Stimulated activated naive CD4-positive, alpha-beta T cell treated with Interleukin-2 at 50 U/mL for 16 hours (primary cell): ENCODE data around the gene HEXD.
A peak's percentile ranks its signal among the peaks of the same experiment; 100 is the strongest.
"Not testable (repeated sequence)": the region's sequence is repeated elsewhere in the genome, so short reads cannot be mapped to it uniquely, and the experiment has no call there.

Source experiments
- DNase-seq: peaks from one replicate; lab custom pipeline; 2025; lab: John Stamatoyannopoulos, UW

The HEXD gene

GRCh38 chr17:82440991-82441627 is 23.0 kb downstream of the HEXD start:
- no peak for DNase-seq

- DNase-seq = no peak
Observed at GRCh38 chr17:82441691-82442487, 23.7 kb downstream of the HEXD start.

GRCh38 chr17:82442643-82443464 is 24.7 kb downstream of the HEXD start:
- no peak for DNase-seq

- DNase-seq = no peak
Observed at GRCh38 chr17:82443465-82444283, 25.5 kb downstream of the HEXD start.

DNA sequence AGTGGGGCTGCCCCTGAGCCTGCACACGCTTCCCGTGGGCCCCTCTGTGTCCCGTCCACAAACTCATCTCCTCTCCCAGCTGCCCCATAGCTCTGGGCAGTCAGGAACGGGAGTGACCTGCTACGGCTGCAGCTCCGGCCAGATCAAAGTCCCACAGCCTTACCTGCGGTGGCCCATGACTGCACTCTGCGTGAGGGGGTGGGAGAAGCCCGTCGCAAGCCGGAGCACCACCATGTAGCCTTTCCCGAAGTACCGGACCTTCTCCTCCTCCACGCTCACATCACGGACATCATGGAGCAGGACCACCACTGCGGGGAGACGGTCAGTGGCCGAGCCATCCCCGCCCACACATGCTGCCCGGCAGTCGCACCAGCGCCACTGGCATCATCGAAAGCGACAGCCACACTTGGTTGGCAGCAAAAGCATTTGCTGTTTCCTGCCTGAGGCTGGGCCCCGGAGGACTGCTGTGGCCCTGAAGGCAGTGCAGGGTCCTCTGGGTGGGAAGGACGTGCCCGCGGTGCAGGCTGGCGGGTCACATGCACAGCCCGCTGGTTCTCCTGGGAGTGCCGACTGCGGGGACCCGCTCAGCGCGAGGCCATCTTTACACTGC is 26.2 kb downstream of the HEXD start:
- DNase-seq = no peak

GRCh38 chr17:82444941-82445521 is 26.9 kb downstream of the HEXD start:
- DNase-seq = no peak

DNA sequence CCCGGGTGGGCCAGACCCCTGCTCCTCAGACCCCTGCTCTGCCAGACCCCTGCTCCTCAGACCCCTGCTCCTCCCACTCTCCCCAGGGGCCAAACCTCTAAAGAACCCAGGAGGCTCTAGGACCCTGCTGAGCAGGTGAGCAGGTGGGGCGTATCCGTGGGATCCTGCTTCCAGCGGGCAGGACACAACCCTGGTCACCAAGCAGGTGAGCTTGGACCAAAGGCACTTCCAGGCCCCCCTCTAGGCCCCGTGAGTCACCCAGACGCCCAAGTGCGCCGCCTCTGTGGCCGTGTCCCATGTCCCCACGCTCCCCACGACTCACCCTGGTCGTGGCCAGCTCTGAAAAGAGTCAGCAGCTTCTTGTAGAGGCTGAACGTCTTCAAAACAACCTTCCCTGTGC is 27.4 kb downstream of the HEXD start:
- DNase-seq = no peak

DNA sequence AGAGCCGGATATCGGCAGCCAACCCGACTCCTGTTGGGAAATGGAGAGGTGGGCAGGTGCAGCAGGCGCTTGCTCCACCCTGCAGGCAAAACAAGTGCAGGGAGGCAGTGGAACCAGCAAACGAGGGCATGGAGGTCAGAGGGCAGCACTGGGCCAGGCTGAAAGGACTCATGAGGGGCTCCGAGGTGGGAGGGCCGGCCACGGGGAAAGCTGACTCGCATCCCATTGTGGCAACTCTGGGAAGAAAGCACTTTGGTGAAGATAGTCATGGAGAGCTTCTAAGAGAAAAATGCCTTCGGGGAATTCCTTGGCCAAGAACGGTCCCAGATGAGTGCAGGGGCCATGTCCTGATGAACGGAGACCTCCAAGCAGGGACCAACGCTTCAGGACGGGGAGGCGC is 28.0 kb downstream of the HEXD start:
- DNase-seq = no peak

DNA sequence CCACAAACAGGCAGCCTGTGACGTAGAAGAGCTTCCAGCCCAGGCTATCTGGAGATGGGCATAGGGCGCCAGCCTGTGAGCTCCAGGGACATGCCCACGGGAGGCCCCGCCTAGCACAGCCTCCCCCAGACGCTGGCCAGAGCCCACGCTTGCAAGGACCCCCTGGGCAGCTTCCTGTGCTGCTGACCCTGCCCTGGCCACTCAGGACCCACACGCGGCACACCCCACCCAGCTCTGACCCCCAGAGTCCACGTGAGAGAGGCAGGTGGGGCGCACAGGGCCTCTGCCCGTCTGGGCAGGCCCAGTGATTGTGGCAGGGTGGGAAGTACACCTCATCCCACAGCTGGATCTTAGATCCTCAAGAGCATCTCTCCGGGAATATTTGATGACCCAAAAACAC is 28.5 kb downstream of the HEXD start:
- DNase-seq = no peak

GRCh38 chr17:82447876-82448275 is 29.7 kb downstream of the HEXD start:
- DNase-seq = no peak

DNA sequence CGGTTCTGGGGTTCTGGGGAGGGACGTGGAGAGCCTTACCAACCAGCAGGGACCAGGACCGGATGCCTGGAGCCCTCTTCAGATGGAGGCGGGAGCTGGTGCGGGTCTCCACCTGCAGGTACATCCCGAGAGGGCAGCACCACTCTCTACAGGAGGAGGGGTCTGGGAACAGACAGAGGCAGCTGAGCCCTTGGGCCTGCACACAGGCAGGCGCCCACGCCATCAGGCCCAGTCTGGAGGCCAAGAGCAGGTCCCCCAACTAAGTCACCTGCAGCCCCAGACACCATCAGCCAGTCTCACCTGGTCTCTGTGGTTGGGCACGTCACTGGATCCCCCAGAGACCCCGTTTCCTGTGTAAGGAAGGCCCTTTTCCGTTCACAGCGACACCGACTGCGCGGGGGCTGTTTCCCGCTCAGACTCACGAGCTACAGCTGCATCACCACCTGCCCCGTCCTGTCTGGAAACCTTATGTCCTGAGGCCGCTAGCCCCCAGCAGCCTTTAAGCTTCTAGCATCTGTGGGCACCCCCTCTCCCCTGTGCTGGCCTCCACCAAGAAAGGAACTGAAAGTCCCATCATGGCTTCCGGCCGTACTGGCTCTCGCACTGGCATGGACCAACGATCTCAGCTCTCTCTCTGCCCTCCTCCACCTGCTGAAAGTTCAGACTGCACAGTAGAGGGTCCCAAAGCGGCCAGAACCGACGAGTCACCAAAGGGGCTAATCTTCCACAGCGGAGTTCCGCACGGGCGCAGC is 31.2 kb downstream of the HEXD start:
- peak; percentile 57 for DNase-seq

DNA sequence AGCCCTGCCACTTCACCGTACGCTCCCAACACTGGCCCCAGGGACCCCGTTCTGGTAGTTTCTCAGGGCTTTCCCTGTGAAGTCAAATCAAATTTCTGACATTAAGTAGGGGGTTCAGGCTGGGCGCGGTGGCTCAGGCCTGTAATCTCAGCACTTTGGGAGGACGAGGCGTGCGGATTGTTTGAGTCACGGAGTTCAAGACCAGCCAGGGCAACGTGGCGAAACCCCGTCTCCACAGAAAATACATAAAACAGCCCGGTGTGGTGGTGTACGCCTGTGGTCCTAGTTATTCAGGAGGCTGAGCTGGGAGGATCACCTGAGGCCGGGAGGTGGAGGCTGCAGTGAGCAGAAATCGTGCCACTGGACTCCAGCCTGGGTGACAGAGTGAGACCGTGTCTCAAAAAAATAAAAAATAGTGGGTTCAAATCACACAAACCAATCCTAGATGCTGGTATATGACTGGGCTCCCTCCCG is 31.8 kb downstream of the HEXD start:
- peak; percentile 57 for DNase-seq

- DNase-seq = peak; percentile 92
Observed at GRCh38 chr17:82450357-82451106, 32.4 kb downstream of the HEXD start, which contains the start of gene CYBC1. CYBC1 (minus strand) TSS chr17:82450752; CDS start chr17:82449254, 1,498 bp downstream.

DNA sequence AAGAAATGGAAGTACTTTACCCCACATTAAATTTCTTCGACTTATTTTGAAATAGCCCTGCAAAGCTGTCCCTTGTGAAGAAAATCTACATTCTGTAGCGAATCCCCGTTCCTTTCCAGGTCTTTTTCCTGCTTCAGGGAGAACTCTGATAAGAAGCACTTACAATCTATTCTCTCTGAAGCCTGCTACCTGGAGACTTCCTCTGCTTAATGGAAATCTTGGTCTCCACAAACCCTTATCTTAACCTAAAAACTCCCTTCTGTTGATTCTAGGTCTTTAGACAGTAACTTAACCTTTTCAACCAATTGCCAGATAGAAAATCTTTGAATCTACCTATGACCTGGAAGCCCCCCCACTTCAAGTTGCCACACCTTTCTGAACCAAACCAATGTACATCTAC is 34.0 kb downstream of the HEXD start:
- no peak for DNase-seq

GRCh38 chr17:82453151-82453550 is 35.0 kb downstream of the HEXD start:
- DNase-seq = not testable (repeated sequence)

- DNase-seq = not testable (repeated sequence)
Observed at GRCh38 chr17:82453706-82454105, 35.6 kb downstream of the HEXD start.

DNA sequence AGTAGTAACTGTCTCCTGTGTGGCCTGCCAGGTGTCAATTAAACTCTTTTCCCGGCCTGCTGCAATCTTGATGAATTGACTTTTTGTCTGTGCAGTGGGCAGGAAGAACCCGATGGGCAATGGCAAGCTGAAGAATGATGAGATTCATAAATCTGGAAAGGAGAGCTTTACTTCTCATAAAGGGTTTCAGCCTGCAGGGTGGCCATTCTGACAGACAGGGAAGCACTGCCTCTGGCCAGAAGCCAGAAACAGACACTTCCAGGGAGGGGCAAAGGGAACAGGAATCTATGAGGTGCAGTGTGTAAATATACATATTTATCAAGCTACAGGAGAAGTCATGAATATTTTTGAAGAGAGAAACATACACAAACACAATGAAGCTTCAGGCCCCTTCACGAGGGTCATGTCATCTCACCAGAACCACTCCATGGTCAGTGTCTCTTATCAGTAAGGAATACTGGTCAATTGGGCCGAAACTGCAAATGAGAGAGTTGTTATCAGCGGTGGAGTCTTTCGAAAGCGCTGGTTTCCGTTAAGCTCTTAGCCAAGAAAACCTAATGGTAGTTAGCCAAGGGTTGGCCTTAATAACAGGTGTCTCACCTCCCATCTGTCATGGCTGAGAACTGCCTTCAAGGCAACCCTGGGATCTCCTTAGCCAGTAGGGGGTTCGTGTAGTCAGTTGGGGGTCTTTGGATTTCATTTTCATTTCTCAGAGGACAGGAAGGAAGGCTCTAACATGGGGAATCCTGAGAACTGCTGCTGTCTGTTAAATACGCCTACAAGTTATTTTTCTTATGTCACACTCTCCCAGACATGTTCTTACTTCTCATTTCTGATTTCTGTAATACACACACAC is 39.2 kb downstream of the HEXD start:
- no peak for DNase-seq

GRCh38 chr17:82457929-82458178 is 39.7 kb downstream of the HEXD start:
- no peak for DNase-seq
